ENCODE data around the gene ADIPOQ.

DNA sequence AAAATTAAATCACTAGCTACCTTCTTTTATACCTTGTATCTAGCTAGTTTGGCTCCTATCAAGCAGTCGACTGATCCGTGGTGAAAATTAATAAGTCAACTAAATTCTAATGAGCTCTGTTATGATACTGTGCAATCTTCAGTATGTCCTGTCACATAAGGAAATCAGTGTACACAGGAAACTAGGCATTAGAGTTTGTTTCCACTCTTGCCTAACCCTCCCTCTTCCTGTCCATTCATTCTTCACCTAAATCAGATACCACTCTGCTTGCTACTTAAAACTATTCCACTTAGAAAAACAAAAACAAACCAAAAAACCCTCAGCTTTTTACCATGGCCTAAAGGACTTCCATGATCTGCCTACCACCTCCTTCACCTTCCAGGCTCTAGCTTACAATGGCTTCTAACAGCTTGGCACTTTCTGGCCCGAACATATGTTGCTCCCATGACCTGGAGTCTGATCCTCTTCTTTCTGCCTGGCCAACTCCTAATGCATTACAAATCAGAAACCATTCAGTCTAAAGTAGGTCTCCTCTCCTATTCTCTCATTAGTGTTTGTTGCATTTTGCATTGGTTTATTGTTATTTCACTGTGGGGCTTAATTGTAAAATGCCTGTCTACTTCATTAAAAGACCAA, 44.2 kb upstream of the ADIPOQ start:
- no peak for TF ChIP-seq CTCF (IDR thresholded peaks at IDR 0.05)
- TF ChIP-seq POLR2A (IDR thresholded peaks at IDR 0.05) = no peak
